Lower leg skin (tissue), 3 donors: ENCODE data around the gene XAB2.

Experiments used
- POLR2A ChIP-seq, 2 donors: fragments of 450-650 bp; IDR thresholded peaks; one replicate each; pipeline ENCODE4 v1.6.1; 2016 to 2017; ENCODE audit warnings: antibody characterized with exemption in 2 of 2, mild to moderate bottlenecking in 1 of 2, moderate library complexity in 1 of 2
- TF ChIP-seq, protein P1 (sequence below), 3 donors: fragments of 450-650 bp; IDR thresholded peaks; one replicate each; pipeline ENCODE4 v1.5.1; 2016; ENCODE audit warnings: antibody characterized with exemption in 3 of 3, mild to moderate bottlenecking in 3 of 3, moderate library complexity in 2 of 3

GRCh38 chr19:7668842-7669241 lies 39.5 kb upstream of the XAB2 start, which contains the start of gene RETN:
- TF ChIP-seq, protein P1, sequence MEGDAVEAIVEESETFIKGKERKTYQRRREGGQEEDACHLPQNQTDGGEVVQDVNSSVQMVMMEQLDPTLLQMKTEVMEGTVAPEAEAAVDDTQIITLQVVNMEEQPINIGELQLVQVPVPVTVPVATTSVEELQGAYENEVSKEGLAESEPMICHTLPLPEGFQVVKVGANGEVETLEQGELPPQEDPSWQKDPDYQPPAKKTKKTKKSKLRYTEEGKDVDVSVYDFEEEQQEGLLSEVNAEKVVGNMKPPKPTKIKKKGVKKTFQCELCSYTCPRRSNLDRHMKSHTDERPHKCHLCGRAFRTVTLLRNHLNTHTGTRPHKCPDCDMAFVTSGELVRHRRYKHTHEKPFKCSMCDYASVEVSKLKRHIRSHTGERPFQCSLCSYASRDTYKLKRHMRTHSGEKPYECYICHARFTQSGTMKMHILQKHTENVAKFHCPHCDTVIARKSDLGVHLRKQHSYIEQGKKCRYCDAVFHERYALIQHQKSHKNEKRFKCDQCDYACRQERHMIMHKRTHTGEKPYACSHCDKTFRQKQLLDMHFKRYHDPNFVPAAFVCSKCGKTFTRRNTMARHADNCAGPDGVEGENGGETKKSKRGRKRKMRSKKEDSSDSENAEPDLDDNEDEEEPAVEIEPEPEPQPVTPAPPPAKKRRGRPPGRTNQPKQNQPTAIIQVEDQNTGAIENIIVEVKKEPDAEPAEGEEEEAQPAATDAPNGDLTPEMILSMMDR (IDR thresholded peaks at IDR 0.05): no peak
- no peak for TF ChIP-seq POLR2A (IDR thresholded peaks at IDR 0.05)
